A673 (cell line): Measurements from ENCODE around the gene DNMT3L. TPM values are rescaled to one million over a fixed set of nuclear protein-coding genes. Genes with fewer than 3 reads are reported as not detected.
A peak's percentile ranks its signal among the peaks of the same experiment; 100 is the strongest.

ENCODE experiments used
- BruUV-seq: library from RNA; stranded (reverse); fragments of 400-500 nt; replicated peaks from 2 replicates; lab custom pipeline; 2021; lab: Mats Ljungman, UMichigan
- CTCF ChIA-PET: fragments of 300-600 bp; sonication (Branson Sonifier 250); formaldehyde crosslinking; loops from one replicate; lab custom pipeline; 2022; ENCODE audit warnings: antibody characterized with exemption; lab: Charles Lee
- POLR2A ChIA-PET: fragments of 300-600 bp; sonication (Branson Sonifier 250); formaldehyde crosslinking; loops from one replicate; lab custom pipeline; 2022; ENCODE audit warnings: antibody characterized with exemption; ENCODE audit not compliant: low non-redundant PET; lab: Charles Lee
- DNase-seq: peaks from one replicate; pipeline ENCODE4 v3.0.0-alpha.2; 2015; ENCODE audit warnings: low spot score
- H3K27ac ChIP-seq: fragments of 200-600 bp; sonication (generic); 2 replicates; pipeline ENCODE4 v1.5.1; 2016; ENCODE audit warnings: mixed run types, low read depth, mild to moderate bottlenecking, mixed read lengths, antibody characterized with exemption, low read length; ENCODE audit not compliant: poor library complexity, severe bottlenecking
- H3K27me3 ChIP-seq: fragments of 200-600 bp; sonication (generic); replicated peaks from 2 replicates; pipeline ENCODE4 v1.6.1; 2017; ENCODE audit warnings: mixed run types, low read depth, mild to moderate bottlenecking, mixed read lengths, antibody characterized with exemption, low read length; ENCODE audit not compliant: insufficient read depth, poor library complexity
- H3K36me3 ChIP-seq: fragments of 200-600 bp; sonication (generic); 2 replicates; pipeline ENCODE4 v1.6.1; 2016; ENCODE audit warnings: mixed run types, mild to moderate bottlenecking, mixed read lengths, antibody characterized with exemption, low read length; ENCODE audit not compliant: insufficient read depth, poor library complexity, severe bottlenecking
- H3K4me1 ChIP-seq: fragments of 200-600 bp; sonication (generic); 2 replicates; pipeline ENCODE4 v1.6.1; 2017; ENCODE audit warnings: mixed run types, mild to moderate bottlenecking, mixed read lengths, antibody characterized with exemption, low read length; ENCODE audit not compliant: insufficient read depth, poor library complexity, severe bottlenecking
- H3K4me3 ChIP-seq: fragments of 200-600 bp; sonication (generic); 2 replicates; pipeline ENCODE4 v1.5.1; 2016; ENCODE audit warnings: low read depth, mixed run types, mild to moderate bottlenecking, mixed read lengths, low read length; ENCODE audit not compliant: poor library complexity, severe bottlenecking
- H3K9me3 ChIP-seq: fragments of 200-600 bp; sonication (generic); 2 replicates; pipeline ENCODE4 v1.6.1; 2016; ENCODE audit warnings: mixed run types, low read depth, mild to moderate bottlenecking, mixed read lengths, antibody characterized with exemption, low read length; ENCODE audit not compliant: poor library complexity, severe bottlenecking
- EZH2 ChIP-seq: fragments of 200-600 bp; sonication (generic); IDR thresholded peaks from 2 replicates; pipeline ENCODE4 v1.6.1; 2017; ENCODE audit warnings: borderline replicate concordance, low read depth, mild to moderate bottlenecking, mixed read lengths, antibody characterized with exemption, low read length; ENCODE audit not compliant: poor library complexity, severe bottlenecking
- intact Hi-C: fragments of 100-400 bp; cut with micrococcal nuclease; formaldehyde crosslinking; loops from one replicate; pipeline ENCODE4 v1.10.0; 2022; ENCODE audit not compliant: unreplicated experiment
- total RNA-seq: library from RNA; stranded (reverse); gene quantifications from 2 replicates; pipeline ENCODE4 v1.2.3, GENCODE V29; 2021
- TF ChIP-seq, protein P1 (sequence below): fragments of 300-800, 200-600 bp; sonication (generic); conservative IDR thresholded peaks from 2 replicates; pipeline ENCODE4 v1.5.1; 2017; ENCODE audit warnings: low read depth, mild to moderate bottlenecking, antibody characterized with exemption, low read length, moderate library complexity, mixed read lengths

The DNMT3L gene
- total RNA-seq, 1 experiment from 2014 or later, result not detected

DNA sequence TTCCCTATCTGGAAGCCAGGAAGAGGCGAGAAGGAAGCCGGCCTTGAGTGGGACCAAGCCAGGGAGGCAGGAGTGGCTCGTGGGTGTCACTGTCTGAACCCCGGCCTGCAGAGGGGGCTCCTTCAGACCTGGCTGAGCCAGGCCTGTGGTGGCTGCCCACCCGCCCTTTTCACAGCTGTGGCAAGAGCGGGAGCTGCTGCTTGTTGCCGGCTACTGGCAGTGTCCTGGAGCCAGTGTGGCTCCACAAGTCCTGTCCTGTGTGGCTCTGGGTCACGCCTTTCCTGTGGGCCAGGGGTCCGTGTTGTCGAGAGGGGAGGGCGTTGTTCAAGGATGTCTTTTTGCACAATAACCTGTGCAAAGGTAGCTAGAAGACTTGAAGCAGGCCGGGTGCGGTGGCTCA is 39.4 kb upstream of the DNMT3L start:
- intact Hi-C loops, result no loop called here
- H3K4me1 ChIP-seq, result peaks cover 17% of the 10 kb centered on the region

DNA sequence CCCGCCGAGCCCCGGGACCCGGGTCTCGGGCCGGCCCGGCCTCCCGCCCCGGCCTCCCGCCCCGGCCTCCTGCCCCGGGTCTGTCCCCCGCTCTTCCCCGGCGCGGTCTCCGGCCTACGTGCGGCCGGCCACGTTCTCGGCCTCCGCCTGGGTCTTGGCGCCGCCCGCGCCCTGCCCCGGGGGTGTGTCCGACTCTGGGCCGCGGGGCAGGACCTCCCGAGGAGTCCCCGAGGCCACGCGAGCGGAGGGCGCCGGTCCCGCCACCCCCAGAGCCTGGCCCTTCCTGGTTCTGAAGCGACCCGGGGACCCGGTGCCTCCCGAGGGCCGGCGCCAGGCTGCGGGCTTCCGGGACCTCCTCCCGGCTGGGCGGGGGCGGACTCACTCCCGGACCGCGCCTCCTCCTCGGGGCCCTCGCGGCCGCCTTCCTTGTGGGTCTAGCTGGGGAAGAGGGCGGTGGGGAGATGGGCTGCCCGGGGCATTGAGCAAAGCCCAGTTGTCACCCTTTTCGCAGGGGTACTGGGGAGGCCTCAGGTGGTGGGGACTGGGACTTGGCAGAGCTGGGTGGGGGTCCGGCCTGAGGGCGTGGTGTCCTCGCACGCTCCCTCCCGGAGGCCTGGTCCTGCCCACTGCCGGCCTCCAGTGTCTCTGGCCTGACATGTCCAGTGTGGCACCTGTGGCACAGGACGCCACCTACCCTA is 38.7 kb upstream of the DNMT3L start:
- ChIA-PET POLR2A (no interaction called here), CTCF (interaction anchor here (0.6 kb wide), 1 partner anchor 224 kb away, joined by 3 read pairs; no protein-coding TSS in a partner anchor)
- no peaks in the 10 kb centered on the region for H3K9me3 ChIP-seq
- TF ChIP-seq, protein P1, sequence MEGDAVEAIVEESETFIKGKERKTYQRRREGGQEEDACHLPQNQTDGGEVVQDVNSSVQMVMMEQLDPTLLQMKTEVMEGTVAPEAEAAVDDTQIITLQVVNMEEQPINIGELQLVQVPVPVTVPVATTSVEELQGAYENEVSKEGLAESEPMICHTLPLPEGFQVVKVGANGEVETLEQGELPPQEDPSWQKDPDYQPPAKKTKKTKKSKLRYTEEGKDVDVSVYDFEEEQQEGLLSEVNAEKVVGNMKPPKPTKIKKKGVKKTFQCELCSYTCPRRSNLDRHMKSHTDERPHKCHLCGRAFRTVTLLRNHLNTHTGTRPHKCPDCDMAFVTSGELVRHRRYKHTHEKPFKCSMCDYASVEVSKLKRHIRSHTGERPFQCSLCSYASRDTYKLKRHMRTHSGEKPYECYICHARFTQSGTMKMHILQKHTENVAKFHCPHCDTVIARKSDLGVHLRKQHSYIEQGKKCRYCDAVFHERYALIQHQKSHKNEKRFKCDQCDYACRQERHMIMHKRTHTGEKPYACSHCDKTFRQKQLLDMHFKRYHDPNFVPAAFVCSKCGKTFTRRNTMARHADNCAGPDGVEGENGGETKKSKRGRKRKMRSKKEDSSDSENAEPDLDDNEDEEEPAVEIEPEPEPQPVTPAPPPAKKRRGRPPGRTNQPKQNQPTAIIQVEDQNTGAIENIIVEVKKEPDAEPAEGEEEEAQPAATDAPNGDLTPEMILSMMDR, result no peak
- TF ChIP-seq EZH2, result no peak
- peaks cover 24% of the 10 kb centered on the region for H3K4me1 ChIP-seq
- no peaks in the 10 kb centered on the region for H3K36me3 ChIP-seq
- intact Hi-C loops, result no loop called here
- H3K4me3 ChIP-seq, result peak overlapping the region; percentile 87
- BruUV-seq, result TSS peak; percentile 25
- no peaks in the 10 kb centered on the region for H3K27me3 ChIP-seq
- peak overlapping the region; percentile 86 for H3K27ac ChIP-seq
- DNase-seq, result peak; percentile 56

More for the DNA sequence above, 39.4 kb upstream of the DNMT3L start:
- DNase-seq, result no peak
- TF ChIP-seq, protein P1, result no peak
- no peak for TF ChIP-seq EZH2
- peak overlapping the region; percentile 87 for H3K4me3 ChIP-seq
- H3K36me3 ChIP-seq, result no peaks in the 10 kb centered on the region
- H3K27ac ChIP-seq, result no peak overlapping the region
- no peaks in the 10 kb centered on the region for H3K27me3 ChIP-seq
- ChIA-PET CTCF (no interaction called here), POLR2A (no interaction called here)
- BruUV-seq, result no TSS peak
- H3K9me3 ChIP-seq, result no peaks in the 10 kb centered on the region

DNA sequence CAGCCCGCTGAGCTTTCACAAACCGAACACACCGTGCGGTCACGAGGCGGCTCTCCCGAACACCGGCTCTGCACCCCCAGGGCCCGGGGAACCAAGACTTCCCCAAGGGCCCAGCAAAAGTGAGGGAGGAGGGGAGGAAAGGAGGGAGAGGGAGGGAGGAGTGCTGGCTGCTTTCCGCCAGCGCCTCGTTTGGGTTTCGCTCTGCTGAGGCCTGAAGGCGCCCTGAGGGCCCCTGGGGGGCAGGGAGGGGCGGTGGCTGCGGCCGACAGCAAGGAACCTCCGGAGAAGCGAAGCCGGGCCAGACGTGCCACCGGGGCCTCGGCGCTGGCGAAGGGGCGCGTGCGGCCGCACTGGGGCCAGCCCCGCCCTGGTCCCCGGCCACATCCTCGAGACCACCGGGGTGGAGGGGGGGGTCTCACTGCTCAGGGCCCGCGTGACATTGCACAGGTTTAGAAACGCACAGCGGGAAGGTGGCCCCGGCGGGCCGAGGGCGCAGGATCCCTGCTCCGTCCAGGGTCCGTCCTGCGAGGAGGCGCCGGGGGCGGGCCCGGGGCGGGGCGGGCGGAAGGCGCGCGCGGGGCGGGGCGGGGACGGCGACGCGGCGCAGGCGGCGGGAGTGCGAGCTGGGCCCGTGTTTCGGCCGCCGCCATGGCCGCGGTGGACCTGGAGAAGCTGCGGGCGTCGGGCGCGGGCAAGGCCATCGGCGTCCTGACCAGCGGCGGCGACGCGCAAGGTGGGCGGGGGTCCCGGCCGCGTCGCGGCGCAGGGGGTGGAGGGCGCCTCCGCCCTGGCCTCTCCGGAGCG is 38.0 kb upstream of the DNMT3L start, which contains the start of gene PFKL:
PFKL (plus strand) TSS at position 596 of the 804 bp plus-strand sequence; CDS start at position 649, 53 bp downstream.
- peak; percentile 57 for DNase-seq
- Histone ChIP-seq H3K27me3 (no peaks in the 10 kb centered on the region), H3K27ac (peak within 1 kb of the TSS; percentile 86), H3K9me3 (no peaks in the 10 kb centered on the region), H3K4me1 (peaks cover 32% of the 10 kb centered on the region), H3K4me3 (peak within 1 kb of the TSS; percentile 87), H3K36me3 (no peaks in the 10 kb centered on the region)
- intact Hi-C loops, result loop anchor here (5.0 kb wide), 1 partner anchor 487 kb away; no protein-coding TSS in a partner anchor
- ChIA-PET CTCF (interaction anchor here (0.6 kb wide), 1 partner anchor 224 kb away, joined by 3 read pairs; no protein-coding TSS in a partner anchor), POLR2A (no interaction called here)
- no TSS peak for BruUV-seq
- TF ChIP-seq, protein P1, result no peak
- no peak for TF ChIP-seq EZH2
